Loucy (cell line): ENCODE data around the gene ANKRD13A.

Experiments
- H2AFZ ChIP-seq: fragments of 200-600 bp; sonication (generic); 2 replicates; pipeline ENCODE4 v1.6.0; 2016; ENCODE audit warnings: antibody characterized with exemption, mild to moderate bottlenecking, low read length, moderate library complexity
- H3F3A ChIP-seq: fragments of 200-600 bp; 2 replicates; pipeline ENCODE4 v1.6.0; 2016; ENCODE audit warnings: antibody characterized with exemption, low read depth, mild to moderate bottlenecking
- H3K27me3 ChIP-seq: fragments of 200-600 bp; sonication (generic); 2 replicates; pipeline ENCODE4 v1.6.1; 2014; ENCODE audit warnings: low read length, mild to moderate bottlenecking; ENCODE audit not compliant: insufficient read depth, poor library complexity, severe bottlenecking
- H3K36me3 ChIP-seq: fragments of 200-600 bp; sonication (generic); 2 replicates; pipeline ENCODE4 v1.6.1; 2016; ENCODE audit warnings: low read length; ENCODE audit not compliant: insufficient read depth
- H3K4me1 ChIP-seq: fragments of 200-600 bp; sonication (generic); 2 replicates; pipeline ENCODE4 v1.5.1; 2014; ENCODE audit warnings: low read length, mild to moderate bottlenecking; ENCODE audit not compliant: insufficient read depth, poor library complexity, severe bottlenecking
- H3K4me2 ChIP-seq: fragments of 200-600 bp; sonication (generic); 2 replicates; pipeline ENCODE4 v1.6.0; 2014; ENCODE audit warnings: antibody characterized with exemption, low read length, low read depth, mild to moderate bottlenecking; ENCODE audit not compliant: poor library complexity, severe bottlenecking
- H3K4me3 ChIP-seq: fragments of 200-600 bp; sonication (generic); 2 replicates; pipeline ENCODE4 v1.5.1; 2014; ENCODE audit warnings: low read length, mild to moderate bottlenecking, mixed read lengths; ENCODE audit not compliant: poor library complexity, severe bottlenecking
- H3K79me2 ChIP-seq: fragments of 200-600 bp; sonication (generic); 2 replicates; pipeline ENCODE4 v1.6.1; 2014; ENCODE audit warnings: low read length; ENCODE audit not compliant: insufficient read depth
- H3K9ac ChIP-seq: fragments of 200-600 bp; sonication (generic); 2 replicates; pipeline ENCODE4 v1.6.0; 2014; ENCODE audit warnings: mild to moderate bottlenecking, low read depth, low read length, moderate library complexity; ENCODE audit not compliant: poor library complexity, severe bottlenecking
- H3K9me2 ChIP-seq: fragments of 200-600 bp; sonication (generic); replicated peaks from 2 replicates; pipeline ENCODE4 v1.6.1; 2016; ENCODE audit warnings: low read depth, low read length, mixed read lengths
- H3K9me3 ChIP-seq: fragments of 200-600 bp; sonication (generic); 2 replicates; pipeline ENCODE4 v1.6.1; 2014; ENCODE audit warnings: mild to moderate bottlenecking, antibody characterized with exemption, low read length, low read depth; ENCODE audit not compliant: insufficient read depth
- H4K20me1 ChIP-seq: fragments of 200-600 bp; sonication (generic); 2 replicates; pipeline ENCODE4 v1.6.0; 2014; ENCODE audit warnings: antibody characterized with exemption, low read length, mild to moderate bottlenecking; ENCODE audit not compliant: insufficient read depth, poor library complexity, severe bottlenecking
- CTCF ChIP-seq: fragments of 200-600 bp; sonication (generic); conservative IDR thresholded peaks from 2 replicates; pipeline ENCODE4 v1.5.1; 2014; ENCODE audit warnings: mild to moderate bottlenecking, antibody characterized with exemption, low read length
- EZH2phosphoT487 ChIP-seq: fragments of 200-600 bp; IDR thresholded peaks from 2 replicates; pipeline ENCODE4 v1.6.1; 2018; ENCODE audit warnings: antibody characterized with exemption, mild to moderate bottlenecking, moderate library complexity, borderline replicate concordance

Gene ANKRD13A

GRCh38 chr12:109993091-109993490 is 6.1 kb upstream of the ANKRD13A start:
- Histone ChIP-seq H3K4me1 (peaks cover 43% of the 10 kb centered on the region), H3K4me3 (peak overlapping the region; percentile 88)

DNA sequence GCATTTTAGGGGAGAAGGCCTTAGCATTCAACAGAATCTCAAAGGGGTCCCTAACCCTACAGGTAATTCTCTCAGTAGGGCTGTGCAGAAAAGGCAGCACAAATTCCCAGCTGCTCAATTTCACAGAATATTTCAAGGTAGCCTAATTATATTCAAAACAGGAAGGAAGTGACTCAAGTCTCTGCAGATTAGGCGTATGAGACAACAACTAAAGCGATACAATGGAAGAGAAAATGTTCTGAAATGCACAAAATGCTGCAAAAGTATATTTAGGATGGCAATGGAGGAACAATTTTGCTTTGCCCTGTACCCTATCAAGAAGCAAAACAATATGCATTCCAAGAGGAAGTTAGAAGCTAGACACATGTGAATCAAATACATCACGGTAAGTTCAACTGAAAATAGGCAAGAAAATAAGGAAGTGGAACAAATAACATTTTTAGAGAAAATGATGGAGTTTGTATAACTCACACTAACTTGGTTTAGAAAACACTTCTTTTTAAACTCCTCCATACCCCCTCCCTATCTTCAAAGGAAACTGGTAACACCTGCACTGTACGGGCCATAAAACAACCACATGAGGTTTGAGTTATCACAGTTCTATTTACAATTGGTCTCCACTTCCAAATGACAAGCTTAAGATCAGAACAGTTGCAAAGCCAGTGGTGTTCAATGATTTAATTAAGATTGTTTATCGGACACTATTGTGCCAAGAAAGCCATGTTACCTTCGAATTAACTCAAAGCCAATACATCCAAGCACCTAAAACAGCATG is 4.6 kb upstream of the ANKRD13A start:
- Histone ChIP-seq H4K20me1 (peaks cover 38% of the 10 kb centered on the region), H3K27me3 (no peaks in the 10 kb centered on the region), H3K79me2 (peaks cover 69% of the 10 kb centered on the region), H3K9ac (peak overlapping the region; percentile 84), H3K9me3 (no peaks in the 10 kb centered on the region), H3K4me1 (peaks cover 50% of the 10 kb centered on the region), H3K36me3 (peaks cover 12% of the 10 kb centered on the region; the same call in 1 of the 2 replicates), H3K4me2 (peak overlapping the region; percentile 97), H2AFZ (no peak overlapping the region), H3K9me2 (no peaks in the 10 kb centered on the region), H3F3A (no peaks in the 10 kb centered on the region), H3K4me3 (peak overlapping the region; percentile 88)
- TF ChIP-seq EZH2phosphoT487 (no peak), CTCF (no peak)

More at GRCh38 chr12:109993091-109993490, 6.1 kb upstream of the ANKRD13A start:
- no peaks in the 10 kb centered on the region for H3K9me3 ChIP-seq
- H3K36me3 ChIP-seq = peaks cover 25% of the 10 kb centered on the region
- TF ChIP-seq CTCF (no peak), EZH2phosphoT487 (no peak)
- no peaks in the 10 kb centered on the region for H3K9me2 ChIP-seq
- H4K20me1 ChIP-seq = peaks cover 37% of the 10 kb centered on the region
- peaks cover 69% of the 10 kb centered on the region for H3K79me2 ChIP-seq
- H2AFZ ChIP-seq = no peak overlapping the region
- H3K9ac ChIP-seq = no peak overlapping the region
- H3F3A ChIP-seq = no peaks in the 10 kb centered on the region
- peak overlapping the region; percentile 97 for H3K4me2 ChIP-seq
- no peaks in the 10 kb centered on the region for H3K27me3 ChIP-seq

GRCh38 chr12:109995361-109995685 is 3.9 kb upstream of the ANKRD13A start:
- H3K4me1 ChIP-seq = peaks cover 52% of the 10 kb centered on the region
- H3K4me2 ChIP-seq = peak overlapping the region; percentile 97
- peaks cover 40% of the 10 kb centered on the region for H4K20me1 ChIP-seq
- H3K9ac ChIP-seq = peak overlapping the region; percentile 84
- peak overlapping the region; percentile 88 for H3K4me3 ChIP-seq
- H3K36me3 ChIP-seq = peaks cover 5% of the 10 kb centered on the region; the same call in 1 of the 2 replicates
- H3F3A ChIP-seq = no peaks in the 10 kb centered on the region
- TF ChIP-seq EZH2phosphoT487 (no peak), CTCF (no peak)
- H3K9me3 ChIP-seq = no peaks in the 10 kb centered on the region
- H3K9me2 ChIP-seq = no peaks in the 10 kb centered on the region
- H3K79me2 ChIP-seq = peaks cover 69% of the 10 kb centered on the region
- no peak overlapping the region for H2AFZ ChIP-seq
- no peaks in the 10 kb centered on the region for H3K27me3 ChIP-seq
